GM18907 (cell line): ENCODE data around the gene KIAA0825.

ENCODE experiments used
- ATAC-seq: cut with Tn5 transposase; IDR thresholded peaks from one replicate; pipeline ENCODE4 v1.9.1; 2021; ENCODE audit warnings: mild to moderate bottlenecking, moderate library complexity; ENCODE audit not compliant: unreplicated experiment

The KIAA0825 gene

GRCh38 chr5:94111209-94112004, 507.0 kb downstream of the KIAA0825 start:
- ATAC-seq = peak; percentile 100

GRCh38 chr5:94103514-94104245, 514.7 kb downstream of the KIAA0825 start:
- ATAC-seq = no peak
